Epithelial cell of esophagus (primary cell): ENCODE measurements around the gene CFAP54.

ENCODE experiments used
- DNase-seq: peaks from one replicate; pipeline ENCODE4 v3.0.0; 2010; ENCODE audit warnings: low read depth
- H3K4me3 ChIP-seq: 2 replicates; pipeline ENCODE4 v1.5.1; 2011; ENCODE audit warnings: mild to moderate bottlenecking, low read length, control low read depth
- TF ChIP-seq, protein P1 (sequence below): IDR thresholded peaks from 2 replicates; pipeline ENCODE4 v1.5.1; 2011; ENCODE audit warnings: low read depth, mild to moderate bottlenecking, low read length, control low read depth, inconsistent platforms; ENCODE audit not compliant: insufficient read depth; ENCODE audit errors: missing control alignments

The CFAP54 gene

DNA sequence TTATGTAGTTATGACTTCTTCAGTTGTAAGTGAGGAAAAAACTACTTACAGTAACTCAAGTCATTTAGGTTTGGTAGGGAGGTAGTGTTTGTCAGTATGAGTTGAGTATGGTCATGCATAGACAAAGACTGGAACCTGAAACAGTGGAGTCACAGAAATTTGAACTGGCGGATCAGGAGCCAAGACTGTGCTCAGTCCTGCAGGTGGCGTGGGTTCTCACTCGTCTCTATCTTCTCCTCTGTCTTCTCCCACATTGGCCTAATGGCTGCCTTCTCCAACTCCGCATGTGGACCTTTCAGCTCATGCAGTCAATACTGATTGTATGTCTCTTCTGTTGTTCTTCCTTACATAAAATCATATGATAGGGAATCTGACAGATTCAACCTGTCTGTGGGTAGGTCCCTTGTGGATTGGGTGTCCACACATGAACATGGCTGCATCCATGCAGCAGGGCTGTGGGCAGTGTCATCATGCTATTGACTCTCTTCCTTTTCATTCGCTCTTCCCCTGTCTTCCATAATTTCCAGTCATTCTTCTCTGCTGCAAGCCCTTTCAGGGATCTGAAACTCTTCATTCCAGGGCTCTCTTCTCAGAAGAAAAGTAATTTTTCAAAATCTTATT, 338.9 kb downstream of the CFAP54 start:
- TF ChIP-seq, protein P1, sequence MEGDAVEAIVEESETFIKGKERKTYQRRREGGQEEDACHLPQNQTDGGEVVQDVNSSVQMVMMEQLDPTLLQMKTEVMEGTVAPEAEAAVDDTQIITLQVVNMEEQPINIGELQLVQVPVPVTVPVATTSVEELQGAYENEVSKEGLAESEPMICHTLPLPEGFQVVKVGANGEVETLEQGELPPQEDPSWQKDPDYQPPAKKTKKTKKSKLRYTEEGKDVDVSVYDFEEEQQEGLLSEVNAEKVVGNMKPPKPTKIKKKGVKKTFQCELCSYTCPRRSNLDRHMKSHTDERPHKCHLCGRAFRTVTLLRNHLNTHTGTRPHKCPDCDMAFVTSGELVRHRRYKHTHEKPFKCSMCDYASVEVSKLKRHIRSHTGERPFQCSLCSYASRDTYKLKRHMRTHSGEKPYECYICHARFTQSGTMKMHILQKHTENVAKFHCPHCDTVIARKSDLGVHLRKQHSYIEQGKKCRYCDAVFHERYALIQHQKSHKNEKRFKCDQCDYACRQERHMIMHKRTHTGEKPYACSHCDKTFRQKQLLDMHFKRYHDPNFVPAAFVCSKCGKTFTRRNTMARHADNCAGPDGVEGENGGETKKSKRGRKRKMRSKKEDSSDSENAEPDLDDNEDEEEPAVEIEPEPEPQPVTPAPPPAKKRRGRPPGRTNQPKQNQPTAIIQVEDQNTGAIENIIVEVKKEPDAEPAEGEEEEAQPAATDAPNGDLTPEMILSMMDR, result no peak
- H3K4me3 ChIP-seq, result no peak overlapping the region
- no peak for DNase-seq

DNA sequence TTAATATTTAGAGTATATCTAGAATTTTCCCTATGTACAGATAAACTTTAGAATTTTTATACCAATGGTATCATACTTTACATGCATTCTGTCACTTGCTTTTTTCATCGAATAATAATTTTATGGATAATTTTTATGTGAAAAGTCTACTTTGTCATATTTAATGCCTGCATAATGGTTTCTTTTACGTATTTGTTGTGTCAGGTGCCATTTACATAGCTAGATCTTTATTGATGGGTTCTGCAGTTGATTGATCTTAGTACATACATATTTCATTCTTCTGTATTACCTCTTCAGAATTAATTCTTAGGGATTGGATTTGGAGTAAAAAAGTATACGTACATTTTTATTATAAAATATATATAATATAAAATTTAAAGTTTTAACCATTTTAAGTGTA, 340.0 kb downstream of the CFAP54 start:
- no peak overlapping the region for H3K4me3 ChIP-seq
- DNase-seq, result no peak
- TF ChIP-seq, protein P1, result no peak

DNA sequence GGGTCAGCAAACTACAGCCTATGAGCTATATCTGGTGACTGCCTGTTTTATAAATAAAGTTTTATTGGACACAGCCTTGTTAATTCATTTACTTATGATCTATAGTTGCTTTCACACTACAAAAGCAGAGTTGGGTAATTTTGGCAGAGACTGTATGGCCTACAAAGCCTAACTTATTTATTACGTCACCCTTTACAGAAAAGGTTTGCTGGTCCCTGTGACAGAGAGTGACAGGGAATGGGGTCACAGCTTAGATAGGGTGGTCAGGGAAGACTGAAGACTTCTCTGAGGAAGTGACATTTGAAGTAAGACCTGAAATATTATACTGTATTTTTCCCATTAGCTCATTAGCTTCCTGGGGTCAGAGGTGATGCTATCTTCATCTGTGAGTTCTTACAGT, 342.0 kb downstream of the CFAP54 start:
- H3K4me3 ChIP-seq, result no peak overlapping the region
- DNase-seq, result no peak
- TF ChIP-seq, protein P1, result no peak

DNA sequence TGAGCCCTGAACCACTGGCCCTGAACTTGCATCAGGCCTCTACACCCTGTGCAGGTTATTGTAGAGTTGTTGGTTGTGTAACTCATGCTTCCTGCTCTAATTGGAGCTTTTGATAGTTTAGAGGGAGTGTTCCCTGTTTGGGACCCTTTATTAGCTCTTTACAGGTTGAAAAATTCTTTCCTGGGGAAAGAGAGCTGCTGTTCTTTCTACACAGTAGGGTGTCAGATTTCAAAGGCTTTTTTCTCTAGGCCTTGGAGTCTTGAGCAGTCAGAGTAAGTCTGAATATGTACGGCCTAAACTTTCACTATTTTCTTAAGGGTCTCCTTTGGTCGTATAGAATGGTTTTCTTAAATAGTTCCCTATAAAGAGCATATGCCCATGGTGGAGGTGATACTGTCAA, 356.9 kb downstream of the CFAP54 start:
- no peak for DNase-seq
- no peak overlapping the region for H3K4me3 ChIP-seq
- TF ChIP-seq, protein P1, result no peak

DNA sequence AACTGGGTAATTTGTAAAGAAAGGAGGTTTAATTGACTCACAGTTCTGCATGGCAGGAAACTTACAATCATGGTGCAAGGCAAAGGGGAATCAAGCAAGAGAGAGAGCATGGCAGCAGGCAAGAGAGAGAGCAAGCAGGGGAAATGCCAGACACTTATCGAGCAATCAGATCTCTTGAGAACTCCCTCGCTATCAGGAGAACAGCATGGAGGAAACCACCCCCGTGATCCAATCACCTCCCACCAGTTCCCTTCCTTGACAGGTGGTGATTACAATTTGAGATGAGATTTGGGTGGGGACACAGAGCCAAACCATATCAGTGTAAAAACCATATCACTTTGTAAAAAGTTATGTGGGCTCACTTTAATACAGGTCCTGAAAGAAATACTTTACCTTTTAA, 361.3 kb downstream of the CFAP54 start:
- TF ChIP-seq, protein P1, result no peak
- H3K4me3 ChIP-seq, result no peak overlapping the region
- no peak for DNase-seq

DNA sequence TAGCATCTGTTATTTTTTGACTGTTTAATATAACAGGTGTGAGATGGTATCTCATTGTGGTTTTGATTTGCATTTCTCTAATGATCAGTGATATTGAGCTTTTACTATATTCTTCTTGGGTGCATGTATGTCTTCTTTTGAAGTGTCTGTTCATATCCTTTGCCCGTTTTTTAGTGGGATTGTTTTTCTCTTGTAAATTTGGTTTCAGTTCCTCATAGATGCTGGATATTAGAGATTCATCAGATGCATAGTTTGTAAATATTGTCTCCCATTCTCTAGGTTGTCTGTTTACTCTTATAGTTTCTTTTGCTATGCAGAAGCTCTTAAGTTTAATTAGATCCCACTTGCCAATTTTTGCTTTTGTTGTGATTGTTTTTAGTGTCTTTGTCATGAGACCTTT, 368.8 kb downstream of the CFAP54 start:
- DNase-seq, result no peak
- TF ChIP-seq, protein P1, result no peak
- no peak overlapping the region for H3K4me3 ChIP-seq

DNA sequence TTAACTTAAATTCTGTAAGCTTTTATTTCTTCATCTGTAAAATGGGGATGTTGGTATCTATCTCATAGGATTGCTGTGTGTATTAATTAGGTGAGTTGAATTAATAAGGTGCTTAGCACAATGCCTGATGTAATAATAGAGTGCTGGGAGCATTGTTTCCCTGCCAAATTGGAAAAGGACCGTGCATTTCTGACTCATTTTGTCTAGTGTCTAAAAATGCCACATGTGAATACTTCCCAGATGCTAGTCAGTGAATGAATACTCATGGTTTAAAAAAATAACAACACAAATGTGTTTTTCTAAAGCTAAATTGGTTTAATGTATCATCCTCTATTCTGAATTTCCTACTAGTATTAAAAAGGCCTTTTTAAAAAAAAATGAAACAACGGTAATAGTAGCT, 372.3 kb downstream of the CFAP54 start:
- TF ChIP-seq, protein P1, result no peak
- no peak overlapping the region for H3K4me3 ChIP-seq
- no peak for DNase-seq
